Smooth muscle cell (in vitro differentiated cells): ENCODE results near the gene HPRT1. TPM values are rescaled to one million over a fixed set of nuclear protein-coding genes. Genes with fewer than 3 reads are reported as not detected.

ENCODE experiments used
- DNase-seq: peaks from one replicate; lab custom pipeline; 2025; ENCODE audit not compliant: unreplicated experiment; lab: John Stamatoyannopoulos, UW
- H2AFZ ChIP-seq: fragments of 200-600 bp; sonication (generic); 2 replicates; pipeline ENCODE4 v1.6.0; 2016; ENCODE audit warnings: antibody characterized with exemption, low read depth, mild to moderate bottlenecking
- H3F3A ChIP-seq: fragments of 200-600 bp; sonication (generic); 2 replicates; pipeline ENCODE4 v1.6.0; 2017; ENCODE audit warnings: antibody characterized with exemption, low read depth
- H3K27ac ChIP-seq: fragments of 200-600 bp; sonication (generic); 2 replicates; pipeline ENCODE4 v1.5.1; 2016; ENCODE audit warnings: low read depth, mild to moderate bottlenecking
- H3K27me3 ChIP-seq: fragments of 200-600 bp; sonication (generic); 2 replicates; pipeline ENCODE4 v1.6.1; 2016; ENCODE audit warnings: low read depth, mild to moderate bottlenecking
- H3K36me3 ChIP-seq: fragments of 200-600 bp; sonication (generic); 2 replicates; pipeline ENCODE4 v1.5.1; 2016; ENCODE audit warnings: low read depth
- H3K4me1 ChIP-seq: fragments of 200-600 bp; sonication (generic); 2 replicates; pipeline ENCODE4 v1.5.1; 2016; ENCODE audit warnings: low read depth
- H3K4me2 ChIP-seq: fragments of 200-600 bp; sonication (generic); 2 replicates; pipeline ENCODE4 v1.6.0; 2016; ENCODE audit warnings: mild to moderate bottlenecking
- H3K4me3 ChIP-seq: fragments of 200-600 bp; sonication (generic); 2 replicates; pipeline ENCODE4 v1.5.1; 2016; ENCODE audit warnings: mild to moderate bottlenecking
- H3K79me2 ChIP-seq: fragments of 200-600 bp; sonication (generic); 2 replicates; pipeline ENCODE4 v1.6.0; 2016; ENCODE audit warnings: low read depth, mild to moderate bottlenecking
- H3K9ac ChIP-seq: fragments of 200-600 bp; sonication (generic); 2 replicates; pipeline ENCODE4 v1.6.0; 2016; ENCODE audit warnings: low read depth
- H3K9me3 ChIP-seq: fragments of 200-600 bp; sonication (generic); replicated peaks from 2 replicates; pipeline ENCODE4 v1.5.1; 2016; ENCODE audit warnings: low read depth
- H4K20me1 ChIP-seq: fragments of 200-600 bp; sonication (generic); 2 replicates; pipeline ENCODE4 v1.6.0; 2016; ENCODE audit warnings: low read depth
- WGBS: methylation state at CpG from one replicate; pipeline ENCODE4 v1.1.7; 2016; ENCODE audit warnings: low lambda C conversion rate; 5-methylcytosine and 5-hydroxymethylcytosine counted together
- polyA plus RNA-seq: library from polyadenylated mRNA; unstranded; fragments of >200 nt; fragmentation: Nextera tagmentation; extraction: Ambion mirVana; gene quantifications from 2 replicates; pipeline ENCODE4 v1.2.1, GENCODE V29; 2016
- total RNA-seq: library from RNA; depleted of rRNA; stranded (reverse); fragments of >200 nt; gene quantifications from 2 replicates; pipeline ENCODE4 v1.2.3, GENCODE V29; 2014
- TF ChIP-seq, protein P1 (sequence below): fragments of 200-600 bp; sonication (generic); IDR thresholded peaks from 2 replicates; pipeline ENCODE4 v1.5.1; 2017; ENCODE audit warnings: borderline replicate concordance, mild to moderate bottlenecking, antibody characterized with exemption; ENCODE audit not compliant: insufficient read depth, poor library complexity, severe bottlenecking

Gene HPRT1
- total and polyA plus RNA-seq, 2 experiments from 2014 or later = 12.6 to 16.2 TPM

DNA sequence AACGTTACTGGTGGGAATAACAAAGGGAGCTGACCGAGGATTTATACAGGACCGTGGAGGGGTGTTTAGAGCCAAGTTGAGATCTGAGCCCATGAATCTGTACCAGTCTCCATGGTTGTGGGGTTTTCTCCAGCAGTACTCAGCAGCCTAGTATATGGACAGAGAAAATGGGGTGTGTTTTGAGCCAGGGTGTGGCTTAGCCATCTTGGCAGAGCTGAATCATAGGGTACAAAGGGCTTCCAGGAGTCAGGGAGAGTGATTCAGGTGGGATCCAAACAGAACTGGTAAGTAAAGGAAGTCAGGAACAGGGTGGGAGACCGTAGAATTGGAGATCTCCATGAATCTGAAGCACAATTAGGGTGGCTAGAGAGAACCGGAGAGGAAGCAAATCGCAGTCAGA is 7.4 kb upstream of the HPRT1 start:
- Histone ChIP-seq H3K27ac (no peak overlapping the region), H4K20me1 (no peaks in the 10 kb centered on the region), H3K4me2 (no peak overlapping the region), H3K36me3 (no peaks in the 10 kb centered on the region), H3K27me3 (no peaks in the 10 kb centered on the region), H3F3A (no peaks in the 10 kb centered on the region), H2AFZ (no peak overlapping the region), H3K79me2 (no peaks in the 10 kb centered on the region), H3K4me1 (no peaks in the 10 kb centered on the region), H3K4me3 (no peak overlapping the region), H3K9ac (no peak overlapping the region), H3K9me3 (no peaks in the 10 kb centered on the region)
- no peak for DNase-seq
- TF ChIP-seq, protein P1, sequence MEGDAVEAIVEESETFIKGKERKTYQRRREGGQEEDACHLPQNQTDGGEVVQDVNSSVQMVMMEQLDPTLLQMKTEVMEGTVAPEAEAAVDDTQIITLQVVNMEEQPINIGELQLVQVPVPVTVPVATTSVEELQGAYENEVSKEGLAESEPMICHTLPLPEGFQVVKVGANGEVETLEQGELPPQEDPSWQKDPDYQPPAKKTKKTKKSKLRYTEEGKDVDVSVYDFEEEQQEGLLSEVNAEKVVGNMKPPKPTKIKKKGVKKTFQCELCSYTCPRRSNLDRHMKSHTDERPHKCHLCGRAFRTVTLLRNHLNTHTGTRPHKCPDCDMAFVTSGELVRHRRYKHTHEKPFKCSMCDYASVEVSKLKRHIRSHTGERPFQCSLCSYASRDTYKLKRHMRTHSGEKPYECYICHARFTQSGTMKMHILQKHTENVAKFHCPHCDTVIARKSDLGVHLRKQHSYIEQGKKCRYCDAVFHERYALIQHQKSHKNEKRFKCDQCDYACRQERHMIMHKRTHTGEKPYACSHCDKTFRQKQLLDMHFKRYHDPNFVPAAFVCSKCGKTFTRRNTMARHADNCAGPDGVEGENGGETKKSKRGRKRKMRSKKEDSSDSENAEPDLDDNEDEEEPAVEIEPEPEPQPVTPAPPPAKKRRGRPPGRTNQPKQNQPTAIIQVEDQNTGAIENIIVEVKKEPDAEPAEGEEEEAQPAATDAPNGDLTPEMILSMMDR = no peak
- WGBS = 86% methylated on average over 6 of the region's 6 CpGs

DNA sequence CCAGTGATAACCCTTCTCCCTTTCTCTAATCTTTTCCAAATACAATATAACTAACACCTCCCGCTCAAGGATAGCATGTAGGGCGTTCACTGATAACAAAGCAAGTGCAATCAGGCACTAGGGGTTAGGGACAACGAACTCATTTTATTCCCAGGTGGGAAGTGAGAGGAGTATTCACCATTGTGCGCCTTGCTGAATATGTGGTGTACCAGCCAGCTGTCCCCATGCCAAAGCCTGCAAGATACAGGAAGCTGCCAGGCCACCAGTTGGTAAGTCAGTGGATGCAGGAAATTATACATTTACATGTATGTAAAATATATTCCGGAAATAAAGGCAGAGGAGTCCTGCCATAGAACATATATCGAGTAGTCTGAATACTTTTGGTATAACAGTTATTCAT is 6.3 kb upstream of the HPRT1 start:
- Histone ChIP-seq H3K36me3 (no peaks in the 10 kb centered on the region), H3K79me2 (no peaks in the 10 kb centered on the region), H3K27ac (no peak overlapping the region), H3K4me2 (no peak overlapping the region), H4K20me1 (no peaks in the 10 kb centered on the region), H3F3A (no peaks in the 10 kb centered on the region), H3K27me3 (no peaks in the 10 kb centered on the region), H3K4me1 (no peaks in the 10 kb centered on the region), H3K9ac (no peak overlapping the region), H2AFZ (no peak overlapping the region), H3K9me3 (no peaks in the 10 kb centered on the region), H3K4me3 (no peak overlapping the region)
- TF ChIP-seq, protein P1 = no peak
- WGBS = 80% methylated on average over 6 of the region's 6 CpGs
- DNase-seq = no peak

DNA sequence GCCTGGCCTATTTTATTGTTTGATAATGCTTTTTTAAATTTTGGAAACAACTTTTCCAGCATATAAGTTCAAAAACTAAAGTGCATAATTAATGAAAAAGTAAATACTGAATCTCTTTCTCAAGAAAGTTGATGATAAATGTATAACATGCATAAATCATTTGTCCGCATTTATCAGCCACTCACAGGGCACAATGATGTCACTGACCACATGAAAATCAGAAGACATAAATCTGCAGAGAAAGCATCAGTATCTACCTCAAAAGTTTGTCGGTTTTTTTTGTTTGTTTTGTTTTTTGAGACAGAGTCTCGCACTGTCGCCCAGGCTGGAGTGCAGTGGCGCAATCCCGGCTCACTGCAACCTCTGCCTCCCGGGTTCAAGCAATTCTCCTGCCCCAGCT is 5.5 kb upstream of the HPRT1 start:
- no peak overlapping the region for H3K27ac ChIP-seq
- 85% methylated on average over 7 of the region's 7 CpGs for WGBS
- no peak overlapping the region for H3K4me2 ChIP-seq
- no peaks in the 10 kb centered on the region for H3F3A ChIP-seq
- no peaks in the 10 kb centered on the region for H4K20me1 ChIP-seq
- no peaks in the 10 kb centered on the region for H3K9me3 ChIP-seq
- H3K36me3 ChIP-seq = no peaks in the 10 kb centered on the region
- TF ChIP-seq, protein P1 = no peak
- no peak overlapping the region for H3K9ac ChIP-seq
- no peaks in the 10 kb centered on the region for H3K27me3 ChIP-seq
- H2AFZ ChIP-seq = no peak overlapping the region
- no peak overlapping the region for H3K4me3 ChIP-seq
- H3K79me2 ChIP-seq = no peaks in the 10 kb centered on the region
- no peaks in the 10 kb centered on the region for H3K4me1 ChIP-seq
- DNase-seq = no peak

DNA sequence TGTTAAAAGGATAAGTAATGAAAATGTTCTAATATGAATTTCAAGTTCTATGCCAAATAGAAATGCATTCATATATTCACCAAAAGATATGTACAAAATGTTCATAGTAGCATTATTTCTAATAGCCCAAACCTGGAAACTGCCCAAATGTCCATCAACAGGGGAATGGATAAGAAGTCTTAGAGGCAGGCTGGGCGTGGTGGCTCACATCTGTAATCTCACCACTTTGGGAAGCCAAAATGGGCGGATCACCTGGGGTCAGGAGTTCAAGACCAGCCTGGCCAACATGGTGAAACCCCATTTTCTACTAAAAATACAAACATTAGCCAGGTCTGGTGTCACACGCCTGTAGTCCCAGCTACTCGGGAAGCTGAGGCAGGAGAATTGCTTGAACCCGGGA is 2.3 kb upstream of the HPRT1 start:
- Histone ChIP-seq H3K9ac (no peak overlapping the region), H3K4me1 (no peaks in the 10 kb centered on the region), H3K27ac (no peak overlapping the region), H3K9me3 (no peaks in the 10 kb centered on the region), H4K20me1 (no peaks in the 10 kb centered on the region), H3K4me2 (no peak overlapping the region), H3K36me3 (no peaks in the 10 kb centered on the region), H3K79me2 (peaks cover 3% of the 10 kb centered on the region), H3F3A (no peaks in the 10 kb centered on the region), H3K27me3 (no peaks in the 10 kb centered on the region), H3K4me3 (no peak overlapping the region), H2AFZ (no peak overlapping the region)
- no peak for DNase-seq
- TF ChIP-seq, protein P1 = no peak
- WGBS = 68% methylated on average over 5 of the region's 5 CpGs
